GM10847 (cell line): ENCODE measurements around the gene CHD2.

Experiments used
- POLR2A ChIP-seq: IDR thresholded peaks from 2 replicates; pipeline ENCODE4 v1.6.1; 2011; ENCODE audit not compliant: insufficient read length; ENCODE audit errors: extremely low read depth

Gene CHD2

GRCh38 chr15:93067649-93068085 is 167.5 kb downstream of the CHD2 start:
- no peak for TF ChIP-seq POLR2A

- no peak for TF ChIP-seq POLR2A
Observed at GRCh38 chr15:93068581-93069199, 168.6 kb downstream of the CHD2 start.

- no peak for TF ChIP-seq POLR2A
Observed at GRCh38 chr15:93070132-93070531, 170.0 kb downstream of the CHD2 start.

- no peak for TF ChIP-seq POLR2A
Observed at GRCh38 chr15:93070551-93071296, 170.6 kb downstream of the CHD2 start.

GRCh38 chr15:93071469-93071936 is 171.4 kb downstream of the CHD2 start:
- no peak for TF ChIP-seq POLR2A

- TF ChIP-seq POLR2A, result no peak
Observed at GRCh38 chr15:93072011-93072410, 171.9 kb downstream of the CHD2 start.

- no peak for TF ChIP-seq POLR2A
Observed at GRCh38 chr15:93072411-93073394, 172.6 kb downstream of the CHD2 start.

- no peak for TF ChIP-seq POLR2A
Observed at GRCh38 chr15:93073465-93073952, 173.4 kb downstream of the CHD2 start.

- TF ChIP-seq POLR2A, result no peak
Observed at GRCh38 chr15:93074599-93074998, 174.5 kb downstream of the CHD2 start.

- no peak for TF ChIP-seq POLR2A
Observed at GRCh38 chr15:93076217-93076616, 176.1 kb downstream of the CHD2 start.

- TF ChIP-seq POLR2A, result no peak
Observed at GRCh38 chr15:93076875-93077274, 176.8 kb downstream of the CHD2 start.
